Erythroblast (primary cell): ENCODE measurements around the gene SIK3.

Experiments used
- GATA1 ChIP-seq: IDR thresholded peaks from 2 replicates; pipeline ENCODE4 v1.6.1; 2011; ENCODE audit warnings: low read depth, mild to moderate bottlenecking, control low read depth, low read length, moderate library complexity
- POLR2A ChIP-seq: IDR thresholded peaks from 2 replicates; pipeline ENCODE4 v1.6.1; 2011; ENCODE audit warnings: mild to moderate bottlenecking, low read length

DNA sequence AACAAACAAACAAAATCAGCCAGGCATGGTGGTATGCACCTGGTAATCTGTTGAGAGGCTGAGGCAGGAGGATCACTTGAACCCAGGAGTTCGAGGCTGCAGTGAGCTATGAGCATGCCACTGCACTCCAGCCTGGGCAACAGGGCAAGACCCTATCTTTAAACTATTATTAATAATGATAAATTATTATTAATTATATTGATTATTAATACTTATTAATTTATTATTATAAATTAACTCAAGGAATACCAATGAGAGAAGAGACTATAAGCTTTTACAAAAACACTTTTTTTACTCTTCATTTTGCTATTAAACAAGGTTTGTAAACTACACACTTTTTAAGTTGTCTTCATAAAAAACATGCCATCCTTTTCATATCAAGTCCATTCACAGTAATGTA, 163.1 kb downstream of the SIK3 start:
- no peak for TF ChIP-seq POLR2A
- TF ChIP-seq GATA1, result no peak
